GM12878 (cell line): ENCODE data around the gene ACER3. TPM values are rescaled to one million over a fixed set of nuclear protein-coding genes. Genes with fewer than 3 reads are reported as not detected.
"Not testable (repeated sequence)": the region's sequence is repeated elsewhere in the genome, so short reads cannot be mapped to it uniquely, and the experiment has no call there.

Experiments used
- ATAC-seq: fragments of 200-7000 bp; cut with Tn5 transposase; 3 replicates; pipeline ENCODE4 v1.9.1; 2020; ENCODE audit warnings: mild to moderate bottlenecking, moderate library complexity
- BruUV-seq: library from RNA; stranded (reverse); fragments of 400-500 nt; replicated peaks from 2 replicates; lab custom pipeline; 2021; lab: Mats Ljungman, UMichigan
- CTCF ChIA-PET: fragments of 300-600 bp; sonication (Branson Sonifier 250); formaldehyde crosslinking; extraction: SDS; loops from one replicate; lab custom pipeline; 2021; ENCODE audit warnings: inconsistent platforms; lab: Yijun Ruan, JAX
- POLR2A ChIA-PET: fragments of 350-600 bp; formaldehyde crosslinking; extraction: SDS; loops from one replicate; lab custom pipeline; 2021; ENCODE audit warnings: inconsistent platforms; lab: Charles Lee
- RAD21 ChIA-PET: fragments of 300-600 bp; sonication (Branson Sonifier 250); formaldehyde crosslinking; loops from one replicate; lab custom pipeline; 2023; ENCODE audit warnings: antibody characterized with exemption; ENCODE audit not compliant: unreplicated experiment; lab: Charles Lee
- SMC1A ChIA-PET: fragments of 300-600 bp; sonication (Branson Sonifier 250); formaldehyde crosslinking; loops from one replicate; lab custom pipeline; 2023; ENCODE audit not compliant: unreplicated experiment, uncharacterized antibody; lab: Charles Lee
- DNase-seq: peaks from one replicate; pipeline ENCODE4 v3.0.0-alpha.2; 2011; ENCODE audit warnings: low read depth, low spot score
- FAIRE-seq: peaks from 3 replicates; lab custom pipeline; 2011; peaks lifted over from hg19 to GRCh38; lab: Jason Lieb, UNC
- H2AFZ ChIP-seq: 2 replicates; pipeline ENCODE4 v1.6.0; 2011; ENCODE audit warnings: low read depth, low read length, control low read depth; ENCODE audit not compliant: control insufficient read depth
- H3K27ac ChIP-seq: 2 replicates; pipeline ENCODE4 v1.5.1; 2011; ENCODE audit warnings: control low read depth; ENCODE audit not compliant: control insufficient read depth, insufficient read depth
- H3K27me3 ChIP-seq, 2 experiments: replicated peaks in 1 of 2; 2 replicates each; pipeline versions ENCODE4 v1.6.0 to v1.6.1; 2011; ENCODE audit warnings: low read length in 1 of 2; ENCODE audit not compliant: control insufficient read depth in 2 of 2, insufficient read depth in 2 of 2
- H3K36me3 ChIP-seq, 2 experiments: 2 replicates each; pipeline ENCODE4 v1.5.1; 2011; ENCODE audit warnings: low read length in 1 of 2; ENCODE audit not compliant: control insufficient read depth in 2 of 2, insufficient read depth in 2 of 2
- H3K4me1 ChIP-seq: 2 replicates; pipeline ENCODE4 v1.6.1; 2011; ENCODE audit warnings: mild to moderate bottlenecking, low read length, moderate library complexity, mixed read lengths; ENCODE audit not compliant: control insufficient read depth, insufficient read depth
- H3K4me2 ChIP-seq: 2 replicates; pipeline ENCODE4 v1.6.0; 2011; ENCODE audit warnings: control low read depth; ENCODE audit not compliant: control insufficient read depth, insufficient read depth
- H3K4me3 ChIP-seq: fragments of 200-600 bp; sonication (generic); 2 replicates; pipeline ENCODE4 v1.5.1; 2016
- H3K79me2 ChIP-seq: 2 replicates; pipeline ENCODE4 v1.6.0; 2011; ENCODE audit warnings: low read length; ENCODE audit not compliant: control insufficient read depth, insufficient read depth
- H3K9ac ChIP-seq: 2 replicates; pipeline ENCODE4 v1.8.0; 2011; ENCODE audit warnings: low read length, control low read depth, mixed read lengths; ENCODE audit not compliant: control insufficient read depth, insufficient read depth
- H3K9me3 ChIP-seq: replicated peaks from 3 replicates; pipeline ENCODE4 v1.5.1; 2011; ENCODE audit warnings: mild to moderate bottlenecking, low read length; ENCODE audit not compliant: control insufficient read depth, insufficient read depth
- H4K20me1 ChIP-seq: 2 replicates; pipeline ENCODE4 v1.6.0; 2011; ENCODE audit not compliant: control insufficient read depth, insufficient read depth
- CHD2 ChIP-seq: IDR thresholded peaks from 2 replicates; pipeline ENCODE4 v1.6.1; 2011; ENCODE audit warnings: low read depth, low read length, improper control_type of control experiment, borderline replicate concordance
- IKZF2 ChIP-seq, 2 experiments: fragments of 450-650 bp; IDR thresholded peaks; 2 replicates each; pipeline ENCODE4 v1.6.1; 2017; ENCODE audit warnings: mild to moderate bottlenecking in 2 of 2, moderate library complexity in 2 of 2
- WGBS: methylation state at CpG from one replicate; pipeline ENCODE4 v1.1.6; 2016; ENCODE audit warnings: low lambda C conversion rate; ENCODE audit not compliant: insufficient replicate concordance, insufficient coverage; ENCODE audit errors: missing lambda C conversion rate; 5-methylcytosine and 5-hydroxymethylcytosine counted together
- in situ Hi-C: fragments of 300-500 bp; cut with MboI; formaldehyde crosslinking; loops from 9 replicates; pipeline ENCODE4 v1.14.3; 2018; ENCODE audit warnings: mixed read lengths
- intact Hi-C: fragments of 100-400 bp; cut with micrococcal nuclease; formaldehyde crosslinking; loops from one replicate; pipeline ENCODE4 v1.14.2; 2022; ENCODE audit not compliant: unreplicated experiment
- polyA plus RNA-seq, 11 experiments: library from polyadenylated mRNA; depleted of rRNA in 4 of 11; unstranded in 6 of 11; stranded (reverse) in 5 of 11; fragments of >200 nt; fragmentation: Nextera tagmentation in 4 of 11; fragmentation: Illumina TruSeq in 1 of 11; extraction: Ambion mirVana in 4 of 11; extraction: Trizol in 1 of 11; gene quantifications; 1 replicate in 1 of 11; 2 replicates in 10 of 11; pipeline versions ENCODE4 v1.2.1 to v1.2.3, GENCODE V29; 2011 to 2016; ENCODE audit warnings: inconsistent platforms in 2 of 11, missing spikeins in 2 of 11, low read depth in 1 of 11
- total RNA-seq, 4 experiments: library from RNA; depleted of rRNA in 3 of 4; stranded (reverse); fragments of >200 nt in 3 of 4; fragmentation: Illumina TruSeq in 1 of 4; extraction: Trizol in 1 of 4; gene quantifications; 2 replicates each; pipeline versions ENCODE4 v1.2.1 to v1.2.3, GENCODE V29; 2013 to 2021

ACER3 gene
- total and polyA plus RNA-seq, 10 of the 15 experiments (the other 5 are each of a cell fraction or from before 2014, with no cell fraction given) = 2.8 to 17.4 (median 10.3) TPM

DNA sequence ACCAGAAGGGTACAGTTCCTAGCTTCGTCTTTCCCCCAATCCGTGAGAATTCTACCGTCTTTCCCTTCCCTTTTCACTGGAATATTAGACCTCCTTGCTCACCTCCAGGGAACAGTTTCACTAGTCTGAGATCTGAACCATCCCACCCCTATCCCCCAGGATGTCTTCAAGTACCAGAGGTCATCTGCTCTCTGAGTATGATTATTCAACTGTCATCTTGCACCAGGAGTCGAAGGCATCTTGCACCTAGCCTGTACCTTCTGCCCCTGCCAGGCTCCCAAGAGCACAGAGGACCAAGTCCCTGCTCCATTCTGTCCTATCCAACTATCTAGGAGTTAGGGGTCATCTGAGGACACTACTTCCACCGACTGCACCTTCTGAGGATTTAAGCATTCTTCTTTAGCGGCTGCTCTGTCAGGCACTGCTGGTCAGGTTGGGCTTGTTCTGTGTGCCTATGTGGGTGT lies 804 bp downstream of the ACER3 start:
- BruUV-seq = no TSS peak
- H3K36me3 ChIP-seq = no peaks in the 10 kb centered on the region; a peak in 1 of 4 replicates
- ChIA-PET POLR2A (interaction anchor here (0.7 to 0.8 kb wide), 2 partner anchors 11 to 20 kb away, joined by 3 read pairs; no protein-coding TSS in a partner anchor), CTCF (interaction anchor here (0.6 to 1.6 kb wide), 2 partner anchors 53 to 78 kb away, joined by 3 read pairs; no protein-coding TSS in a partner anchor), RAD21 (no interaction called here), SMC1A (no interaction called here)
- TF ChIP-seq CHD2 (no peak), IKZF2 (IDR thresholded peaks at IDR 0.05) (peak in 1 of 2 experiments; percentile 40; a peak in 1 of 4 replicates)
- H4K20me1 ChIP-seq = no peaks in the 10 kb centered on the region
- FAIRE-seq (no peak), ATAC-seq (peak; percentile 17), DNase-seq (no peak)
- intact Hi-C loops = no loop called here
- H3K4me1 ChIP-seq = peaks cover 8% of the 10 kb centered on the region
- H3K9me3 ChIP-seq = no peaks in the 10 kb centered on the region
- peak overlapping the region; percentile 93 for H2AFZ ChIP-seq
- H3K27ac ChIP-seq = peak overlapping the region; percentile 81; the same call in 1 of the 2 replicates
- H3K79me2 ChIP-seq = peaks cover 4% of the 10 kb centered on the region
- peak overlapping the region; percentile 88 for H3K4me3 ChIP-seq
- peak overlapping the region; percentile 81 for H3K9ac ChIP-seq
- in situ Hi-C loops = no loop called here
- no peaks in the 10 kb centered on the region for H3K27me3 ChIP-seq
- H3K4me2 ChIP-seq = peak overlapping the region; percentile 70
- WGBS = 53% methylated on average over 6 of the region's 6 CpGs

DNA sequence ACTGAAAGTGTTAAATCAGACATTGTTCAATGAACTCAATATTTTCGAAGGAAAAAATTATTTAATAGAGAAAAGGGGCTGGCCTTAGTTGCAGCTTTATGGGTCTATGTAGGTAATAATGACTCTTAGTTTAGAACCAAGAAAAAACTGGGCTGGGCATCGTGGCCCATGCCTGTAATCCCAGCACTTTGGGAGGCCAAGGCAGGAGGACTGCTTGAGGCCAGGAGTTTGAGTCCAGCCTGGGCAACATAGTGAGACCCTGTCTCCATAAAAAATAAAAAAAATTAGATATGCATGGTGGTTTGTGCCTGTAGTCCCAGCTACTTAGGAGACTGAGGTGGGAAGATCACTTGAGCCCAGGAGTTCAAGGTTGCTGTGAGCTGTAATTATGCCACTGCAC lies 2.1 kb downstream of the ACER3 start:
- CTCF ChIA-PET = interaction anchor here (1.6 to 1.8 kb wide), 2 partner anchors 56 to 58 kb away, joined by 5 to 10 read pairs; no protein-coding TSS in a partner anchor
- not testable (repeated sequence) for BruUV-seq, H4K20me1 ChIP-seq

More for the DNA sequence above, 2.1 kb downstream of the ACER3 start:
- ATAC-seq, H2AFZ ChIP-seq, H3K36me3 ChIP-seq, H3K27ac ChIP-seq, H3K9me3 ChIP-seq, in situ Hi-C loops, FAIRE-seq, intact Hi-C loops, H3K9ac ChIP-seq, DNase-seq, H3K4me3 ChIP-seq, H3K79me2 ChIP-seq, POLR2A ChIA-PET, H3K4me2 ChIP-seq, H3K27me3 ChIP-seq: not testable (repeated sequence)
- ChIA-PET RAD21 (interaction anchor here (1.0 to 1.1 kb wide), 2 partner anchors 56 to 57 kb away, joined by 3 read pairs; no protein-coding TSS in a partner anchor), SMC1A (interaction anchor here (1.0 to 1.4 kb wide), 2 partner anchors 7 to 25 kb away, joined by 3 to 4 read pairs; no protein-coding TSS in a partner anchor)
- H3K4me1 ChIP-seq = peaks cover 10% of the 10 kb centered on the region
- 91% methylated on average over 2 of the region's 2 CpGs for WGBS
